Stimulated activated CD4-positive, alpha-beta T cell treated with anti-CD3 and anti-CD28 coated beads, TNF-alpha, amount 100 ng/mL, for 24 hours (primary cell): ENCODE data around the gene ALX3.
"Not testable (repeated sequence)": the region's sequence is repeated elsewhere in the genome, so short reads cannot be mapped to it uniquely, and the experiment has no call there.

Experiments used
- DNase-seq, 3 experiments: peaks; one replicate each; pipeline ENCODE4 v3.0.0-alpha.2; 2020; ENCODE audit warnings: low read depth in 3 of 3

The ALX3 gene

DNA sequence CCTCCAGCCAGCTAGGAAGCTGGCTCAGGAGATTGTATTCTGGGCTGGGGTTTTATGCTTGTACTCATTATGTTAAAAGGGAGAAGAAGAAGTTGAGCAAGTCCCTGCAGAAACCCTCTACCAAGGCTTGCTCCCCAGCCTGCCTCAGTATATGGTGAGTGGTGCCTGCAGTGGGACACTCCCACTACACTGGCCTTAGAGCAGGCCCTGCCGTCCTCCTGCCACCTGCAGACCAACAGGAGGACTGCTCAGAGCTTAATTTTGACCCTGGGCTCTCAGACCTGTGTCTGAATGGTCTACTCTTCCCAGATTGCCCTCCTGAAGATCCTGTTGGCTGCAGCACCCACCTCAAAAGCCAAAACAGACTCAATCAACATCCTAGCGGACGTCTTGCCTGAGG lies 23.0 kb downstream of the ALX3 start:
- no peak for DNase-seq

DNA sequence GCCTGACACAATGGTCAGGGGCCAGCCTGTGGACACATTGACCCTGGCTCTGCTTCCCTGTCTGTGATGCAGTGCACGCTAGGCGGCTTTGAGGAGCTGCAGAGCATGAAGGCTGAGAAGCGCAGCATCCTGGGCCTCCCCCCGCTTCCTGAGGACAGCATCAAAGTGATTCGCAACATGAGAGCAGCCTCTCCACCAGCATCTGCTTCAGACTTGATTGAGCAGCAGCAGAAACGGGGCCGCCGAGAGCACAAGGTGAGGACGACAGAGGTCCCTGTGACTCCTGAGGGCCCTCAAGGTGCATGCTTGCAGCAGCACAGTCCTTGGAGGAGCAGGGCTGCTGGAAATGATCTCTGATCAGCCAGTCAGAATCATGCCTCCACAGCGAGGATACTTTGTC lies 27.5 kb downstream of the ALX3 start:
- DNase-seq = no peak

DNA sequence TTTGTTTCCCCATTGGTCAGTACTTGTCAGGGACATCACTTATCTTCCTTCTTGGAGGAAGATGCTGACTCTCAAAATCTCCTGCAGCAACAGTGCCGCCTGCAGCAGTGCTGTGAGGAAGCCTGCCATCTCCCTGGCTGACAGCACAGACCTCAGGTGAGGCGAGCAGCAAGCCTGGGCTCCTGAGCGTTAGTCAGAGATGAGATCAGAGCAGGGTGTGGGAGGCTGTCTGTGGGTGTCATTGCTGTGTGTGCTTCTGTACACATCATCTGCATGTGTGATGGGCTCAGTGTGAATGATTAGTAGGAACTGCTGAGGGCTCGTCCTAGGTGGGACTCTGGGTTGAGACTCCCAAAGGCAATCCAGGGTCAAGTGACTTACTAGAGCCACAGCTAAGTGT lies 29.9 kb downstream of the ALX3 start:
- DNase-seq = peak in 2 of 3 experiments; percentile 13 to 18

DNA sequence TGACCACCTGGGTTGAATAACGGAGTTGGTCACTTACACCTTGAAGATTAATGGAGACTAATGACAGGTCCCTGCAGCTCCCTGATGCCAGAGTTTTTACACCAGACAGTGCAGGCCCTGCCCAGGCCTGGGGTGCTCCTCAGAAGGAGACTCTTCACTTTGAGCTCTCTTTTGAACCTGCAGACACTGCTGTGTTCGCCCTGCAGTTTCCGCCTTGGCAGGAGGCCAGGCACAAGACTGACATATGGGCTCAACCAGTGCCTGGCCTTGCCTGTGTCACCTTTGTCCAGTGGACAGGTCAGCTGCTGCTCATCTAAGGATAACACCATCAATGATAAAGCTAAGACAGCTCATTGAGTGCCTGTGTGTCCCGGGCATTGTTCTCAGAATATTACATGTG lies 30.8 kb downstream of the ALX3 start:
- DNase-seq = no peak

GRCh38 chr1:110038271-110038670 lies 32.2 kb downstream of the ALX3 start:
- DNase-seq = no peak

- DNase-seq = no peak
Observed at GRCh38 chr1:110035236-110035752, 35.2 kb downstream of the ALX3 start.

DNA sequence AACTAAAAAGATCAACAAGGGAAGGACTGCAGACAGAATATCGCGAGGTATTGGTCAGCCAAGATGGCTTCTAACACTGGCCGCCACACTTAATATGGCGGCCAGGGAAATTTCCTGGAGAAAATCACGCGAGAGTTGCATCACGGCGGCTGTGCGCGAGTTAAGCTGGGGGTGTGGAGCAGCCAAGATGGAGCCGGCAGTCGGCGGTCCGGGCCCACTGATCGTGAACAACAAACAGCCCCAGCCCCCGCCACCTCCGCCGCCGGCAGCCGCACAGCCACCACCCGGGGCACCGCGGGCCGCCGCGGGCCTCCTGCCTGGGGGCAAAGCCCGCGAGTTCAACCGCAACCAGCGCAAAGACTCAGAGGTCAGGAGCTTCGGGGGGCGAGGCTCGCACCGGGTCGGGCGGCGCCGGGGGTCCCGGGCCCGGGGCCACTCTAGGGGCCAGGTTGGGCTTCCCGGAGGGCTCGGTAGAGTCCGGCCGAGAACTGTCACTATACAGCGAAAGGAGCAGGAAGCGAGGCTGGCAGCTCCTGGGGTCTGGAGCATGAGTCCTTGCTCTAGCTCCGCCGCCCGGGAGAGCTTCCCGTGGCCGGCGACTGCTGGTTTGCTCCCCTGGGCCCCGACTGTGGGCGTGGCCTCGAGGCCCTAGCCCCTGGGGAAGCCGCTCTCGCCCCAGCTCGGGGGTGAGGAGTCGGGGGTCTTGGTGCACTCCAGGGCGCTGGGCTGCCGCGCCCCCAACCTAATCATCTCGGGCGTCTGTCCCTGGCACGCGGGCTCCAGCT lies 35.8 kb downstream of the ALX3 start, which contains the start of gene STRIP1:
TSS of gene STRIP1 (plus strand) at position 174 of the 785 bp plus-strand sequence. CDS start at position 188, 14 bp downstream.
- peak; percentile 84 to 89 (median 84) for DNase-seq

DNA sequence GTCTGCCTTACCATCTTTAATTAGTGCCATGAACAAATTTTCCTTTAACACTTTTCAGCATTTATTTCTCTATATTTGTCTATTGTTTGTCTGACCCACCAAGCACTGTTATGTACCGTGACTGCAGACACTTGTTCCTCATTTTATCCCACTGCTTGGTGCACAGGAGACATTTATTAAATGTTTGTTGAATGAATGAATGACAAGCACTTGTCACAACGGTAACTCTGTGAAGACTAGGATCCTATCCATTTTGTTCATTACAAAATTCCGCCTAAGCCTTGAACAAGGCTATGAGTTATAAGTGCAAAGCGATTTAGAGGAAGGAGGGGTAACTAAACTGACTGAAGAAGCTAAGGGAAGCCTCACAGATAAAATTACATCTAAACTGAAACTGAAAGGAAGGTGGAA lies 36.4 kb downstream of the ALX3 start:
- no peak for DNase-seq

GRCh38 chr1:110033421-110033820 lies 37.1 kb downstream of the ALX3 start:
- no peak for DNase-seq

DNA sequence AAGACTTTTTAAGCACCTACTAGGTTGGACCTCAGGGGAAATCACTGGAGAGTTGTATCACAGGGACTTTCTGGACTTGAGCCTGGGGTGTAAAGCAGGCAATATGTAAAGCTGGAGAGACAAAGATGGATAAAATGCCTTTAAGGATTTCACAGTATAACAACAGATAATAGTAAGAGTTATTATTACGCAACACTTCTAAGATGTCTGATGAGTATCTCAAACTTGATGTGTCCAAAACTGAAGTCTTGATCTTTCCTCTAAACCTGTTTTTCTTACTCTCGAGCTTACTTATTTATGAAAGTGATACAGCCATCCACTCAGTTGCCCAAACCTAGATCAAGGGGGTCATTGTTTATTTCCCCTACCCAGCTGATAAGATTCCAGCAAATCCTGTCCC lies 38.1 kb downstream of the ALX3 start:
- DNase-seq = no peak

DNA sequence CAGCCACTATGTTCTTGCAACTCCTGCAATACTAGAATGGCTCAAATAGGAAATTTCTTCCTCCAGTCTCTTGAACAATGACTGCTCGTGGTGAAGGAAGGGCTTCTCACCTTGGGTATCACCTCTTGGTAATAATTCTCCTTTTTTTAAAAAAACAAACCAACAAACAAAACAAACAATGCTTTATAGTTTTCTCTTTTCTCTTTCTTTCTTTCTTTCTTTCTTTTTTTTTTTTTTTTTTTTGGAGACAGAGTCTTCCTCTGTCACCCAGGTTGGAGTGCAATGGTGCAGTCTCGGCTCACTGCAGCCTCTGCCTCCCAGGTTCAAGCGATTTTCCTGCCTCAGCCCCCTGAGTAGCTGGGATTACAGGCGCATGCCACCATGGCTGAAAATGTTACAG lies 39.8 kb downstream of the ALX3 start:
- not testable (repeated sequence) for DNase-seq

DNA sequence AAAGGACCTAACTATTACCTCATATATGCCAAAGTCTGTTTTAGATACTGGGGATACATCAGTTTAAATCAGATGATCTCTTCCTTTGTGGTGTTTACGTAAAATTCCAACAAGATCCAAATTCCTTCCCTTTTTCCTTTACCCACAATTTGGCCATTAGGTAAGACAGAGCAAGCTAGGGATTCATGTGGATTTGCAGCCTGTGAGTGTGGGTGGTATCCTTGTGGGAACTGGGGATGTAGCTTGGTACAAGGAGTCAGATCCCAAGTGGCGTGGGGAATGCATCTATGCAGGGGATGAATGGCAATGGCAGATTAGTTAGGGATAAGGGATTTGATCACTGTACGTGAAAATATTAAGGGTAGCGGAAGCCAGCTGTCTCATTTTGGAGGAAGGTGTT lies 45.9 kb downstream of the ALX3 start:
- no peak for DNase-seq

DNA sequence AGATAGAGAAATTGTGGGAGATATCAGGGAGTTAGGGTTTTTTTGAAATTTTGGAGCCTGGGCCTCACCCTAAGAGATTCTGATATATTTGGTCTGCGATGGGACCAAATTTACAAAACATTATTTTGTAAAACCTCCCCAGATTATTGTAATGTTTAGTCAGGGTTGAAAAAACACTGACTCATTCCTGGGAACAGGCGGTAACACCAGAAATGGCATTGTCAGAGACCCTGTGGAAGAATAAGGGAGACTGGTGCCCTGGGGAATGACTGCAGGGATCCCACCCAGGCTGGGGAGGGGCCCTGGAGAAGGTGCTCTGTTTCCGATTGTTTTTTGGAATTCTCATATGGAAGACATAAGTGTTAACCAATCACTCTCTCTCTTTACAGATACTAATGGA lies 49.2 kb downstream of the ALX3 start:
- DNase-seq = no peak

DNA sequence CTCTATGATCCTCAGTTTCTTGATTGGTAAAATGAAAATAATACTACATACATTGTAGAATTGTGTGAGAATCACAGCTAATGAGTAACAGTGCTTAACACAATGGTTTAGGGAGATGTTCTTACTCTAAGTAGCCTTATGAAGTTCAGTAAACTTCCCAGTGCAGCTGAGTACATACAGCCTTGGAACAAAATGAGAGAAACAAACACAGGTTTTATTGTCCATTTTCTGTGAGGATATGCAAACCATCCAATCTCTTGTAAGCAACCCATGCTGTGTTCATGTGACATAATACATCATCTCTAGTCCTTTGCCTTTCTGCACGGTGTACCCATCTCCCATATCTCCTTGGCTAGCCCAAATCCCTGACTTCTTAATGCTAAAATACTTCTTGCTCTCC lies 50.7 kb downstream of the ALX3 start:
- DNase-seq = no peak

DNA sequence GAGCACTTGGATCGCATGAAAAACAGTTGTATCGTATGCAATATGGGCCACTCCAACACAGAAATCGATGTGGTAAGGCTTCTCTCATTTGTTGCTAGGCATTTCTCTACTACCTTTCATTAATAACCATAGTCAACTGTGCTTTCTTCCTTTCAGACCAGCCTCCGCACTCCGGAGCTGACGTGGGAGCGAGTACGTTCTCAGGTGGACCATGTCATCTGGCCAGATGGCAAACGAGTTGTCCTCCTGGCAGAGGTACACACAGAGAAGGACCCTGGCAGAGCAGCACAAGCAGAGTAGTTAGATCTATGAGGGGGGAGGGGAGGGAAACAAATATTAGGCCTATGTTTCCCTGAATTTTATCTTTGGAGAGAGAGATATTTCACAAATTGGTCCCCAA lies 52.1 kb downstream of the ALX3 start:
- DNase-seq = no peak

GRCh38 chr1:110017792-110018191 lies 52.7 kb downstream of the ALX3 start:
- no peak for DNase-seq

GRCh38 chr1:110012100-110012780 lies 58.2 kb downstream of the ALX3 start:
- no peak for DNase-seq

DNA sequence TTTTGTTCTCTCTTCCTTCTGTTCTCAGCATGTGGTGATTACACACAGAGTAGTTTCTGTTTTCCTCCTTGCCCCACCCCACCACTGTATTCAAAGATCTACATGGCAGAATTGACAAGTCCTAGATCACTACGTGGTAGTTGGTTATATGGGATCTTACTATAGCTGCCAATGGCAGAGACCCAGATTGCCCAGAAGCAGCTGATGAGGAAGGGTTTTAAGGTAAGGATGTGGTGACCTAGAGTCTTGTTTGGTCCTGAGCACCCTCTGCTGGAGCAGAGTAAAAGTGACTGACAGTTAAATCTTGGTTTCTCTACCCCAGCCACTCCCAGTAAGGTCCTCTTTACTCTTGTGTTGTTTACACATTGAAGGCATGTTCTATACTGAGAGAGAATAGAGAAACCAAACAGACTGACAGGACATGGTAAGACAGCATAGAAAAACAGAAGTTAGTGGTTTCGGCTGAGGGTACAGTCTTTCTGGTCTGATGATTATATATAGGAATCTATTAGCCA lies 58.9 kb downstream of the ALX3 start:
- DNase-seq = no peak
